ENCODE data around the gene TMEM150C.
A peak's percentile ranks its signal among the peaks of the same experiment; 100 is the strongest.

TMEM150C gene

GRCh38 chr4:82561786-82562563 lies at the start of gene TMEM150C:
Gene TMEM150C, minus strand, starts transcription at chr4:82561988. Its CDS starts 57,331 bp downstream, at chr4:82504657.
- H3K9me3 ChIP-seq (ENCODE audit: control insufficient read depth, insufficient read depth, low read length) = no peaks in the 10 kb centered on the region
- H3K27me3 ChIP-seq (ENCODE audit: control insufficient read depth, insufficient read depth, low read length) = peaks cover 18% of the 10 kb centered on the region

GRCh38 chr4:82611527-82611926 lies 49.7 kb upstream of the TMEM150C start:
- no peaks in the 10 kb centered on the region for H3K36me3 ChIP-seq (ENCODE audit: control insufficient read depth, insufficient read depth, low read length)
- H3K9me3 ChIP-seq (ENCODE audit: control insufficient read depth, insufficient read depth, low read length) = no peaks in the 10 kb centered on the region
- H3K4me1 ChIP-seq (ENCODE audit: control insufficient read depth, insufficient read depth, low read length) = no peaks in the 10 kb centered on the region
- no peak overlapping the region for H3K9ac ChIP-seq (ENCODE audit: low read depth, low read length)
- H3K27me3 ChIP-seq (ENCODE audit: control insufficient read depth, insufficient read depth, low read length) = no peaks in the 10 kb centered on the region
- H3K4me3 ChIP-seq (ENCODE audit: low read depth, low read length) = no peak overlapping the region

More at GRCh38 chr4:82561786-82562563, at the start of gene TMEM150C:
- H3K9ac ChIP-seq (ENCODE audit: low read depth, low read length) = peak within 1 kb of the TSS; percentile 47
- H3K4me1 ChIP-seq (ENCODE audit: control insufficient read depth, insufficient read depth, low read length) = peaks cover 6% of the 10 kb centered on the region
- H3K36me3 ChIP-seq (ENCODE audit: control insufficient read depth, insufficient read depth, low read length) = no peaks in the 10 kb centered on the region
- peak within 1 kb of the TSS; percentile 69 for H3K4me3 ChIP-seq (ENCODE audit: low read depth, low read length)

- H3K4me1 ChIP-seq (ENCODE audit: control insufficient read depth, insufficient read depth, low read length) = no peaks in the 10 kb centered on the region
- no peaks in the 10 kb centered on the region for H3K36me3 ChIP-seq (ENCODE audit: control insufficient read depth, insufficient read depth, low read length)
- H3K4me3 ChIP-seq (ENCODE audit: low read depth, low read length) = no peak overlapping the region
- H3K9ac ChIP-seq (ENCODE audit: low read depth, low read length) = no peak overlapping the region
- no peaks in the 10 kb centered on the region for H3K9me3 ChIP-seq (ENCODE audit: control insufficient read depth, insufficient read depth, low read length)
- no peaks in the 10 kb centered on the region for H3K27me3 ChIP-seq (ENCODE audit: control insufficient read depth, insufficient read depth, low read length)
Observed at GRCh38 chr4:82610041-82610440, 48.3 kb upstream of the TMEM150C start.

GRCh38 chr4:82606622-82607021 lies 44.8 kb upstream of the TMEM150C start:
- H3K9me3 ChIP-seq (ENCODE audit: control insufficient read depth, insufficient read depth, low read length) = no peaks in the 10 kb centered on the region
- H3K4me3 ChIP-seq (ENCODE audit: low read depth, low read length) = no peak overlapping the region
- no peak overlapping the region for H3K9ac ChIP-seq (ENCODE audit: low read depth, low read length)
- H3K36me3 ChIP-seq (ENCODE audit: control insufficient read depth, insufficient read depth, low read length) = no peaks in the 10 kb centered on the region
- H3K27me3 ChIP-seq (ENCODE audit: control insufficient read depth, insufficient read depth, low read length) = no peaks in the 10 kb centered on the region
- no peaks in the 10 kb centered on the region for H3K4me1 ChIP-seq (ENCODE audit: control insufficient read depth, insufficient read depth, low read length)

- H3K4me3 ChIP-seq (ENCODE audit: low read depth, low read length) = no peak overlapping the region
- no peaks in the 10 kb centered on the region for H3K4me1 ChIP-seq (ENCODE audit: control insufficient read depth, insufficient read depth, low read length)
- H3K27me3 ChIP-seq (ENCODE audit: control insufficient read depth, insufficient read depth, low read length) = no peaks in the 10 kb centered on the region
- H3K9me3 ChIP-seq (ENCODE audit: control insufficient read depth, insufficient read depth, low read length) = no peaks in the 10 kb centered on the region
- H3K9ac ChIP-seq (ENCODE audit: low read depth, low read length) = no peak overlapping the region
- no peaks in the 10 kb centered on the region for H3K36me3 ChIP-seq (ENCODE audit: control insufficient read depth, insufficient read depth, low read length)
Observed at GRCh38 chr4:82604522-82604921, 42.7 kb upstream of the TMEM150C start.

GRCh38 chr4:82601242-82602015 lies 39.6 kb upstream of the TMEM150C start:
- Histone ChIP-seq H3K4me3 (ENCODE audit: low read depth, low read length) (no peak overlapping the region), H3K27me3 (ENCODE audit: control insufficient read depth, insufficient read depth, low read length) (peaks cover 2% of the 10 kb centered on the region), H3K4me1 (ENCODE audit: control insufficient read depth, insufficient read depth, low read length) (no peaks in the 10 kb centered on the region), H3K9ac (ENCODE audit: low read depth, low read length) (no peak overlapping the region), H3K9me3 (ENCODE audit: control insufficient read depth, insufficient read depth, low read length) (no peaks in the 10 kb centered on the region), H3K36me3 (ENCODE audit: control insufficient read depth, insufficient read depth, low read length) (no peaks in the 10 kb centered on the region)

GRCh38 chr4:82599336-82599735 lies 37.5 kb upstream of the TMEM150C start:
- Histone ChIP-seq H3K27me3 (ENCODE audit: control insufficient read depth, insufficient read depth, low read length) (peaks cover 2% of the 10 kb centered on the region), H3K9me3 (ENCODE audit: control insufficient read depth, insufficient read depth, low read length) (no peaks in the 10 kb centered on the region), H3K4me1 (ENCODE audit: control insufficient read depth, insufficient read depth, low read length) (no peaks in the 10 kb centered on the region), H3K36me3 (ENCODE audit: control insufficient read depth, insufficient read depth, low read length) (no peaks in the 10 kb centered on the region), H3K4me3 (ENCODE audit: low read depth, low read length) (no peak overlapping the region), H3K9ac (ENCODE audit: low read depth, low read length) (no peak overlapping the region)

GRCh38 chr4:82594456-82594855 lies 32.7 kb upstream of the TMEM150C start:
- Histone ChIP-seq H3K4me1 (ENCODE audit: control insufficient read depth, insufficient read depth, low read length) (peaks cover 11% of the 10 kb centered on the region), H3K4me3 (ENCODE audit: low read depth, low read length) (no peak overlapping the region), H3K9ac (ENCODE audit: low read depth, low read length) (no peak overlapping the region), H3K9me3 (ENCODE audit: control insufficient read depth, insufficient read depth, low read length) (no peaks in the 10 kb centered on the region), H3K36me3 (ENCODE audit: control insufficient read depth, insufficient read depth, low read length) (no peaks in the 10 kb centered on the region), H3K27me3 (ENCODE audit: control insufficient read depth, insufficient read depth, low read length) (peaks cover 2% of the 10 kb centered on the region)

- H3K9me3 ChIP-seq (ENCODE audit: control insufficient read depth, insufficient read depth, low read length) = no peaks in the 10 kb centered on the region
- peaks cover 11% of the 10 kb centered on the region for H3K4me1 ChIP-seq (ENCODE audit: control insufficient read depth, insufficient read depth, low read length)
- no peaks in the 10 kb centered on the region for H3K36me3 ChIP-seq (ENCODE audit: control insufficient read depth, insufficient read depth, low read length)
- peaks cover 2% of the 10 kb centered on the region for H3K27me3 ChIP-seq (ENCODE audit: control insufficient read depth, insufficient read depth, low read length)
- no peak overlapping the region for H3K4me3 ChIP-seq (ENCODE audit: low read depth, low read length)
- no peak overlapping the region for H3K9ac ChIP-seq (ENCODE audit: low read depth, low read length)
Observed at GRCh38 chr4:82593411-82593810, 31.6 kb upstream of the TMEM150C start.

- Histone ChIP-seq H3K27me3 (ENCODE audit: control insufficient read depth, insufficient read depth, low read length) (peaks cover 2% of the 10 kb centered on the region), H3K9me3 (ENCODE audit: control insufficient read depth, insufficient read depth, low read length) (no peaks in the 10 kb centered on the region), H3K4me3 (ENCODE audit: low read depth, low read length) (no peak overlapping the region), H3K9ac (ENCODE audit: low read depth, low read length) (no peak overlapping the region), H3K4me1 (ENCODE audit: control insufficient read depth, insufficient read depth, low read length) (peaks cover 11% of the 10 kb centered on the region), H3K36me3 (ENCODE audit: control insufficient read depth, insufficient read depth, low read length) (no peaks in the 10 kb centered on the region)
Observed at GRCh38 chr4:82592639-82593038, 30.9 kb upstream of the TMEM150C start.

- Histone ChIP-seq H3K27me3 (ENCODE audit: control insufficient read depth, insufficient read depth, low read length) (no peaks in the 10 kb centered on the region), H3K9me3 (ENCODE audit: control insufficient read depth, insufficient read depth, low read length) (no peaks in the 10 kb centered on the region), H3K9ac (ENCODE audit: low read depth, low read length) (no peak overlapping the region), H3K4me3 (ENCODE audit: low read depth, low read length) (no peak overlapping the region), H3K4me1 (ENCODE audit: control insufficient read depth, insufficient read depth, low read length) (peaks cover 12% of the 10 kb centered on the region), H3K36me3 (ENCODE audit: control insufficient read depth, insufficient read depth, low read length) (no peaks in the 10 kb centered on the region)
Observed at GRCh38 chr4:82591592-82591991, 29.8 kb upstream of the TMEM150C start.

GRCh38 chr4:82589756-82590155 lies 28.0 kb upstream of the TMEM150C start:
- Histone ChIP-seq H3K9ac (ENCODE audit: low read depth, low read length) (no peak overlapping the region), H3K9me3 (ENCODE audit: control insufficient read depth, insufficient read depth, low read length) (no peaks in the 10 kb centered on the region), H3K36me3 (ENCODE audit: control insufficient read depth, insufficient read depth, low read length) (no peaks in the 10 kb centered on the region), H3K4me3 (ENCODE audit: low read depth, low read length) (no peak overlapping the region), H3K27me3 (ENCODE audit: control insufficient read depth, insufficient read depth, low read length) (no peaks in the 10 kb centered on the region), H3K4me1 (ENCODE audit: control insufficient read depth, insufficient read depth, low read length) (peaks cover 29% of the 10 kb centered on the region)
